Small intestine (tissue), 7 donors: ENCODE measurements around the gene EFHC2. TPM values are rescaled to one million over a fixed set of nuclear protein-coding genes. Genes with fewer than 3 reads are reported as not detected.
A peak's percentile ranks its signal among the peaks of the same experiment; 100 is the strongest.
"Not testable (repeated sequence)": the region's sequence is repeated elsewhere in the genome, so short reads cannot be mapped to it uniquely, and the experiment has no call there.

ENCODE experiments used
- DNase-seq, 2 donors: peaks; one replicate each; pipeline versions ENCODE4 v3.0.0 to v3.0.0-alpha.2; 2013
- FAIRE-seq: peaks from 2 replicates; lab custom pipeline; 2012; peaks lifted over from hg19 to GRCh38; lab: Jason Lieb, UNC
- H3K27ac ChIP-seq, 3 donors: one replicate each; pipeline ENCODE4 v1.5.1; 2013; ENCODE audit warnings: low read length in 2 of 3, mild to moderate bottlenecking in 2 of 3, control low read depth in 1 of 3, inconsistent platforms in 1 of 3, low read depth in 1 of 3, moderate library complexity in 1 of 3
- H3K27me3 ChIP-seq, 3 donors: one replicate each; pipeline ENCODE4 v1.6.1; 2013; ENCODE audit warnings: low read length in 3 of 3, inconsistent platforms in 1 of 3; ENCODE audit not compliant: control insufficient read depth in 3 of 3, insufficient read depth in 3 of 3
- H3K36me3 ChIP-seq, 3 donors: one replicate each; pipeline ENCODE4 v1.6.1; 2013; ENCODE audit warnings: low read length in 3 of 3, inconsistent platforms in 1 of 3, low read depth in 1 of 3, mild to moderate bottlenecking in 1 of 3, moderate library complexity in 1 of 3; ENCODE audit not compliant: control insufficient read depth in 3 of 3, insufficient read depth in 2 of 3
- H3K4me1 ChIP-seq, 3 donors: one replicate each; pipeline ENCODE4 v1.6.1; 2013; ENCODE audit warnings: low read length in 2 of 3, inconsistent platforms in 1 of 3, low read depth in 1 of 3, mild to moderate bottlenecking in 1 of 3, moderate library complexity in 1 of 3; ENCODE audit not compliant: control insufficient read depth in 3 of 3, insufficient read depth in 2 of 3
- H3K4me3 ChIP-seq, 3 donors: one replicate each; pipeline ENCODE4 v1.5.1; 2013; ENCODE audit warnings: low read length in 3 of 3, control low read depth in 1 of 3, inconsistent platforms in 1 of 3, low read depth in 1 of 3, mild to moderate bottlenecking in 1 of 3, moderate library complexity in 1 of 3
- H3K9me3 ChIP-seq, 2 donors: one replicate each; pipeline ENCODE4 v1.6.1; 2013; ENCODE audit warnings: low read depth in 1 of 2, low read length in 1 of 2; ENCODE audit not compliant: control insufficient read depth in 2 of 2, insufficient read depth in 1 of 2
- WGBS, 3 donors: extraction: QIAGEN DNeasy Blood & Tissue Kit; methylation state at CpG; one replicate each; pipeline ENCODE4 v1.1.7; 2013; 5-methylcytosine and 5-hydroxymethylcytosine counted together
- polyA plus RNA-seq, 4 donors: library from polyadenylated mRNA; stranded (reverse) in 3 of 4; unstranded in 1 of 4; fragments of 200-250 nt in 3 of 4; fragments of 120-200 nt in 1 of 4; gene quantifications; one replicate each; pipeline versions ENCODE4 v1.2.1 to v1.2.3, GENCODE V29; 2013
- donor health status: healthy with polysubstance abuse.
- donor health status: control.
- donor health status: control.
- donor health status: Bipolar disorder and iron deficiency.
- donor health status: healthy.

The EFHC2 gene
- polyA plus RNA-seq, 4 donors = 0.54 to 3.7 (median 0.78) TPM; not detected in 1

- WGBS, 3 donors = 73 to 85% (median 78%) methylated on average over 2 of the region's 2 CpGs
- H3K27ac ChIP-seq, H3K4me3 ChIP-seq, H3K9me3 ChIP-seq, FAIRE-seq, H3K4me1 ChIP-seq, DNase-seq, H3K27me3 ChIP-seq, H3K36me3 ChIP-seq: not testable (repeated sequence)
Observed at GRCh38 chrX:44255742-44256141, 87.7 kb downstream of the EFHC2 start.

- FAIRE-seq (no peak), DNase-seq (no peak)
- no peaks in the 10 kb centered on the region for H3K27me3 ChIP-seq
- peaks cover 0 to 2% of the 10 kb centered on the region in 2 donors for H3K9me3 ChIP-seq
- no peaks in the 10 kb centered on the region for H3K36me3 ChIP-seq
- H3K27ac ChIP-seq = peak overlapping the region in 2 of 3 donors; percentile 32 to 42
- peaks cover 0 to 4% (median 0%) of the 10 kb centered on the region in 3 donors for H3K4me1 ChIP-seq
- H3K4me3 ChIP-seq = peak overlapping the region in 1 of 3 donors; percentile 28
- WGBS, 3 donors = 34 to 39% (median 38%) methylated on average over 4 of the region's 4 CpGs
Observed at GRCh38 chrX:44253575-44253942, 89.9 kb downstream of the EFHC2 start.

GRCh38 chrX:44252688-44253574, 90.5 kb downstream of the EFHC2 start:
- Histone ChIP-seq H3K27ac (peak overlapping the region in 1 of 3 donors; percentile 42), H3K4me3 (peak overlapping the region in 2 of 3 donors; percentile 8 to 28)
- H3K4me1 ChIP-seq, H3K9me3 ChIP-seq, H3K36me3 ChIP-seq, H3K27me3 ChIP-seq, FAIRE-seq: not testable (repeated sequence)
- peak; percentile 54 to 64 for DNase-seq
- WGBS, 3 donors = 21 to 35% (median 31%) methylated on average over 15 to 17 of the region's 17 CpGs

GRCh38 chrX:44247468-44247867, 96.0 kb downstream of the EFHC2 start:
- FAIRE-seq (no peak), DNase-seq (no peak)
- Histone ChIP-seq H3K4me3 (no peak overlapping the region), H3K27me3 (no peaks in the 10 kb centered on the region), H3K9me3 (no peaks in the 10 kb centered on the region), H3K36me3 (no peaks in the 10 kb centered on the region), H3K4me1 (no peaks in the 10 kb centered on the region), H3K27ac (no peak overlapping the region)
- 86 to 98% (median 92%) methylated on average over 4 of the region's 4 CpGs for WGBS, 3 donors

- no peaks in the 10 kb centered on the region for H3K27me3 ChIP-seq
- FAIRE-seq (no peak), DNase-seq (no peak)
- no peak overlapping the region for H3K4me3 ChIP-seq
- WGBS, 3 donors = 75 to 89% (median 80%) methylated on average over 2 of the region's 2 CpGs
- no peaks in the 10 kb centered on the region for H3K36me3 ChIP-seq
- no peaks in the 10 kb centered on the region for H3K9me3 ChIP-seq
- no peak overlapping the region for H3K27ac ChIP-seq
- H3K4me1 ChIP-seq = no peaks in the 10 kb centered on the region
Observed at GRCh38 chrX:44246826-44247225, 96.6 kb downstream of the EFHC2 start.

- Histone ChIP-seq H3K36me3 (no peaks in the 10 kb centered on the region), H3K4me1 (no peaks in the 10 kb centered on the region), H3K4me3 (no peak overlapping the region), H3K27me3 (no peaks in the 10 kb centered on the region), H3K9me3 (no peaks in the 10 kb centered on the region), H3K27ac (no peak overlapping the region)
- FAIRE-seq = no peak
- DNase-seq = no peak
- 70 to 76% (median 76%) methylated on average over 7 of the region's 7 CpGs for WGBS, 3 donors
Observed at GRCh38 chrX:44245733-44246132, 97.7 kb downstream of the EFHC2 start.

- Histone ChIP-seq H3K36me3 (no peaks in the 10 kb centered on the region), H3K9me3 (no peaks in the 10 kb centered on the region), H3K27ac (no peak overlapping the region), H3K4me3 (no peak overlapping the region), H3K27me3 (peaks cover 0 to 2% (median 0%) of the 10 kb centered on the region in 3 donors), H3K4me1 (no peaks in the 10 kb centered on the region)
- peak; percentile 13 to 30 for DNase-seq
- peak; percentile 76 for FAIRE-seq
- 8 to 30% (median 12%) methylated on average over 1 of the region's 1 CpG for WGBS, 3 donors
Observed at GRCh38 chrX:44244008-44244407, 99.5 kb downstream of the EFHC2 start.

- Histone ChIP-seq H3K36me3 (no peaks in the 10 kb centered on the region), H3K4me1 (no peaks in the 10 kb centered on the region), H3K4me3 (no peak overlapping the region), H3K9me3 (no peaks in the 10 kb centered on the region), H3K27ac (no peak overlapping the region), H3K27me3 (peaks cover 0 to 2% (median 0%) of the 10 kb centered on the region in 3 donors)
- DNase-seq = no peak
- WGBS, 3 donors = 66 to 75% (median 68%) methylated on average over 4 of the region's 4 CpGs
- FAIRE-seq = no peak
Observed at GRCh38 chrX:44241546-44241945, 101.9 kb downstream of the EFHC2 start.
